Activated T-cell treated with anti-CD3 and anti-CD28 coated beads, Interleukin-2, amount 50 U/mL, for 24 hours (primary cell): ENCODE data around the gene NRSN2.

Experiments
- DNase-seq: peaks from one replicate; pipeline ENCODE4 v3.0.0-alpha.2; 2020
- H3K27ac Mint-ChIP-seq: 2 replicates; pipeline ENCODE4 v1.8.0; 2020; ENCODE audit warnings: mild to moderate bottlenecking, mixed read lengths
- H3K27me3 Mint-ChIP-seq: 2 replicates; pipeline ENCODE4 v1.8.0; 2020; ENCODE audit warnings: mixed read lengths
- H3K36me3 Mint-ChIP-seq: 2 replicates; pipeline ENCODE4 v1.8.0; 2020; ENCODE audit warnings: low read depth, mixed read lengths
- H3K4me1 Mint-ChIP-seq: 2 replicates; pipeline ENCODE4 v1.8.0; 2020; ENCODE audit warnings: low read depth, mixed read lengths
- H3K4me3 Mint-ChIP-seq: 2 replicates; pipeline ENCODE4 v1.8.0; 2020; ENCODE audit warnings: mild to moderate bottlenecking, moderate library complexity, mixed read lengths
- H3K9me3 Mint-ChIP-seq: 2 replicates; pipeline ENCODE4 v1.8.0; 2020; ENCODE audit warnings: mixed read lengths

The NRSN2 gene

GRCh38 chr20:356745-357144 lies 9.8 kb downstream of the NRSN2 start:
- H3K9me3 Mint-ChIP-seq = no peaks in the 10 kb centered on the region
- no peak overlapping the region for H3K4me3 Mint-ChIP-seq
- DNase-seq = no peak
- no peaks in the 10 kb centered on the region for H3K27me3 Mint-ChIP-seq
- H3K4me1 Mint-ChIP-seq = peaks cover 3% of the 10 kb centered on the region
- H3K36me3 Mint-ChIP-seq = no peaks in the 10 kb centered on the region
- H3K27ac Mint-ChIP-seq = no peak overlapping the region

DNA sequence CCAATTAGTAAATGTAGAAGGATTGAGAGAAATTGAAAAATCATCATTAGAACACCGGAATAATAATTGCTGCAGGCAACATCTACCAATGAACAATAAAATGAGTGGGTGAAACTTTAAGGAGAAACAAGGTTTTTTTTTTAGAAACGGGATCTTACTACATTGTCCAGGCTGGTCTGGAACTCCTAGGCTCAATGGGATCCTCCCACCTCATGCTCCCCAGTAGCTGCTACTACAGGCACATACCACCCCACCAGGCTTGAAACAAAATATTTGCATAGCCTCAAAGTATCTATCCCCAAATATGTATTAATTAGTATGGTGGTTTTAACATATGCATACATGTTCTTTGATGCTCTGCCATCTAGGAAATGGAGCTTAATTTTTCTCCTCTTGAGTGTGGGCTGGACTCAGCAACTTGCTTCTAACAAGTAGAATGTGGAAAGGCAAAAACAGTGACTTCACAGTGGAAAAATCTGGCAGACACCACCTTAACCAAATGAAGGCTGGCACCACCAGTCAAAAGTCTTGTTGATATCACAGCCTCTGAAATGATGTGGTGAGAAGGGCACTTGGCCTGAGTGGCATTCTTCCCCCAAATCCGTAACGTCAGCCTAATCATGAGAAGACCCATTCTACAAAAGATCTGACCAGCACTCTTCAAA lies 12.1 kb downstream of the NRSN2 start:
- H3K4me1 Mint-ChIP-seq = peaks cover 13% of the 10 kb centered on the region
- no peak for DNase-seq
- no peaks in the 10 kb centered on the region for H3K36me3 Mint-ChIP-seq
- no peaks in the 10 kb centered on the region for H3K27me3 Mint-ChIP-seq
- H3K4me3 Mint-ChIP-seq = no peak overlapping the region
- no peak overlapping the region for H3K27ac Mint-ChIP-seq
- no peaks in the 10 kb centered on the region for H3K9me3 Mint-ChIP-seq

- Mint-ChIP-seq H3K27ac (no peak overlapping the region), H3K4me1 (peaks cover 29% of the 10 kb centered on the region), H3K27me3 (no peaks in the 10 kb centered on the region)
These were observed 14.7 kb downstream of the NRSN2 start for GRCh38 chr20:361561-361960.

DNA sequence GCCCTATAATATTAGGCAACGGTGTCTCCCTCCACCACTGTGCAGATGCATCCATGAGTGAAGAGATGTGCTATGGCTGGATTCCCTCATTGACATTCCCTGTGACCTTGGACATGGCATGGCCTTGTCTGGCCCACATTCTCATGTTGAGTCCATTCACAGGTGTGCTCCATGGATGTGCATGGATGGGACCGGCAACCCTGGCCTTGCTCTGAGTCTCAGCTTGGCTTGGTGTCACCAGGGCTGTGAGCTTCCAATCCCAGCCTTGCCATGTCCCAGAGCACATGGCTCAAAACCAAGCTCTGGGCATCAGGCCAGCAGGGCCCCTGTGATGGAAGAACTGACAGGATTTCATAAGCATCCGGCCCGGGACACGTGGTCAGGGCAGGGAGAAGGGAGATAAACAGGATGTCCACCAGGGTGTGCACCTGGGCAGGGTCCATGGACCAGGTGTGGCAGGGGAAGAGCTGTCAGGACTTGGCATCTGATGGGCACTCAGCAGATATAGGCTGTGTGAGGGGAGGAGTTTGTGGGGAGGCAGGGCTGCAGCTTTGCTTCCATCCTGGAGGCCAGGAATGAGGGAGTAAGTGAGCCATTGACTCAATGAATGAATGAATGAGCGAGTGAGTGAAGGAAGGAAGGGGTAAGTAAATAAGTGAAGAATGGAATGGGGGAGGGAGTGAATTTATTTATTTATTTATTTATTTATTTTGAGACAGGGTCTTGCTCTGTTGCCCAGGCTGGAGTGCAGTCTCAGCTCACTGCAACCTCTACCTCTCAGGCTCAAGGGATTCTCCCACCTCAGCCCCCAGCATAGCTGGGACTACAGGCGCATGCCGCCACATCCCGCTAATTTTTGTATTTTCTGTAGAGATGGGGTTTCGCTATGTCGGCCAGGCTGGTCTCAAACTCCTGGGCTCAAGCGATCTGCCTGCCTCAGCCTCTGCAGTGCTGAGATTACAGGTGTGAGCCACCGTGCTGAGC lies 15.7 kb downstream of the NRSN2 start:
- DNase-seq = peak; percentile 53
- Mint-ChIP-seq H3K9me3 (no peaks in the 10 kb centered on the region), H3K27me3 (no peaks in the 10 kb centered on the region), H3K4me3 (no peak overlapping the region), H3K4me1 (peaks cover 34% of the 10 kb centered on the region), H3K36me3 (no peaks in the 10 kb centered on the region), H3K27ac (peak overlapping the region; percentile 67)

More at GRCh38 chr20:361561-361960, 14.7 kb downstream of the NRSN2 start:
- H3K36me3 Mint-ChIP-seq = no peaks in the 10 kb centered on the region
- no peak for DNase-seq
- no peak overlapping the region for H3K4me3 Mint-ChIP-seq
- no peaks in the 10 kb centered on the region for H3K9me3 Mint-ChIP-seq

DNA sequence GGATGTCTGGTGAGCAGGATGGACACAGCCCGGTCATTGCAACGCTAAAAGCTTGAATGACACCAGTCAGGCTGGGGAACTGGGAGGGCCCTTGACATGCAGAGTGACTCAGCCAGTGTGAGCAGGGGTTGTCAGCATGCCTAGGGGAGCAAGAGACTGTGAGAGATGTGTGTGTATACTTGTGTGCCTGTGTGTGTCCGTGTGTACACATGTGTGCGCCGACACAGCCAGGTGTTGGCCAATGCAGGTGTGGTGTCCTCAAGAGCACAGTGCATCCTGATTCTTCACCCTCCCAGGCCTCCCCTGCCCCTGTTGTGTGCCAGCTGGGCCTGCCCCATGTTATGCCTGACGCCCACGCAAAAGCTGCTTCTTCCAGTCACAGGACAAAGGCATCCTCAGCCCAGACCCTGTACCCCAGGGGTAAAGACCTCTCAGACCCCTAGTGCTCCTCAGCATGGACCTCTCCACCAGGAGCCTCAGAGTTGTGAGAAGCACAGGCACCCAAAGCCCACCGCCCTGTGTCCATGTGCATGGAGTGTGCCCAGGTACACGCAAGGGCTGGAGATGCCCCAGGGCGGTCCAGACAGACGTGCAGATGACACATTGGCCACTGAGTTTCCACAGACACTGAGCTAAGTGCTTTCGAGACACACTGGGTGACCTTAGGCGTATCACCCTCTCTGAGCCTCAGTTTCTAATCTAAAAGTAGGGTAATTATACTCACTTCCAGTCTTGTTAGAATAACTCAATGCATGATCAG lies 16.6 kb downstream of the NRSN2 start:
- peaks cover 34% of the 10 kb centered on the region for H3K4me1 Mint-ChIP-seq

GRCh38 chr20:364905-365794 lies 18.2 kb downstream of the NRSN2 start:
- H3K27me3 Mint-ChIP-seq = no peaks in the 10 kb centered on the region
- no peak for DNase-seq
- H3K4me1 Mint-ChIP-seq = peaks cover 34% of the 10 kb centered on the region
- peak overlapping the region; percentile 34 for H3K27ac Mint-ChIP-seq
- no peak overlapping the region for H3K4me3 Mint-ChIP-seq
- H3K9me3 Mint-ChIP-seq = no peaks in the 10 kb centered on the region
- no peaks in the 10 kb centered on the region for H3K36me3 Mint-ChIP-seq

More for the DNA sequence above, 16.6 kb downstream of the NRSN2 start:
- no peaks in the 10 kb centered on the region for H3K36me3 Mint-ChIP-seq
- DNase-seq = no peak
- H3K27me3 Mint-ChIP-seq = no peaks in the 10 kb centered on the region
- no peaks in the 10 kb centered on the region for H3K9me3 Mint-ChIP-seq
- H3K27ac Mint-ChIP-seq = peak overlapping the region; percentile 2
- no peak overlapping the region for H3K4me3 Mint-ChIP-seq

DNA sequence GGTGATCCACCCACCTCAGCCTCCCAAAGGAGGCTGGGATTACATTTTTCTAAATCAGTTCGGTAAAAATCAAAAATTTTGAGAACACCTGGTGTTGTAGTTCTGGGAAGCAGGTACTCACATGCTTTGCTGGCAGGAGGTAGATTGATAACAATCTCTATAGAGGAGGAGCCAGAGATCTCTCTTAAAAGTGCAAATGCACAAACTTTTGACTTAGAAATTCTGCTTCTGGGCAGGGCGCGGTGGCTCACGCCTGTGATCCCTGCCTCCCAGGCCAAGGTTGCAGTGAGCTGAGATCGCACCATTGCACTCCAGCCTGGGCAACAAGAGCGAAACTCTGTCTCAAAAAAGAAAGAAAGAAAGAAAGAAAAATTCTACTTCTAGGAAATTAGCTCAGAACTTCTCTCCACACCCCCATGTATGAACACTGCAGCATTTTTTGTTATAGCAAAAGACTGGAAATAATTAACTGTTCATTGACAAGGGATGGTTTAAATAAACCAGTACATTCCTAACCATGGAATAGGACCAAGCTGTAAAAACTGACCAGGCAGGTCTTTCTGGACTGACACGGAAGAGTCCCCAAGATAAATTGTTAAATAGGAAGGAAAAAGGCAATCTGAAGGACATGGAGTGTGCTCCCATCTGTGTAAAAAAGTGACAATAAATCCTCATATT lies 19.3 kb downstream of the NRSN2 start:
- no peaks in the 10 kb centered on the region for H3K9me3 Mint-ChIP-seq
- no peak for DNase-seq
- H3K36me3 Mint-ChIP-seq = no peaks in the 10 kb centered on the region
- H3K27ac Mint-ChIP-seq = no peak overlapping the region
- peaks cover 34% of the 10 kb centered on the region for H3K4me1 Mint-ChIP-seq
- no peak overlapping the region for H3K4me3 Mint-ChIP-seq
- H3K27me3 Mint-ChIP-seq = no peaks in the 10 kb centered on the region

DNA sequence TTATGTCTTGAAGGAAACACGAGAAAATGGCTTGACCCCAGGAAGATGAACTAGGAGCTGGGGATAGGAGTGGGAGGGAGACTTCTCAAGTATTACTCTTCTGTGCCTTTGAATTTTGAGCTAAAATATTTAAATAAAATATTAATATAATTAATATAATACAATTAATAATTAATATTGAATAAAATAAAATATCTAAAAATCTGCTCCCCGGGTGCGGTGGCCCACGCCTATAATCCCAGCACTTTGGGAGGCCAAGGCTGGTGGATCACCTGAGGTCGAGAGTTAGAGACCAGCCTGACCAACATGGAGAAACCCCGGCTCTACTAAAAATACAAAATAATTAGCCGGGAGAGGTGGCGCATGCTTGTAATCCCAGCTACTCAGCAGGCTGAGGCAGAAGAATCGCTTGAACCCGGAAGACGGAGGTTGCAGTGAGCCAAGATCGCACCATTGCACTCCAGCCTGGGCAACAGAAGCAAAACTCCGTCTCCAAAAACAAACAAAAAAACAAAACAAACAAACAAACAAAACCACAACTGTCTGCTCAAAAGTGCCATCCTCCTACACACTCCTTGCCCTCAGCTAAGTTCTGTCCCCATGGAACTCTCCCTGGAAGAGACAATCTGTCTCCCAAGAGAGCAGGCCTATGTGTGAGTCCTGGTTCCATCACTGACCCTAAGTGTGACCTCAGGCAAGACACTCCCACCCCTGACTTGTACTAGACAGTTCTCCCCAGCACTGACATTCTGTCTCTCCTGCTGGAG lies 20.0 kb downstream of the NRSN2 start:
- no peak for DNase-seq
- Mint-ChIP-seq H3K36me3 (no peaks in the 10 kb centered on the region), H3K4me3 (no peak overlapping the region), H3K4me1 (peaks cover 36% of the 10 kb centered on the region), H3K27me3 (no peaks in the 10 kb centered on the region), H3K27ac (no peak overlapping the region), H3K9me3 (no peaks in the 10 kb centered on the region)

GRCh38 chr20:367486-367887 lies 20.6 kb downstream of the NRSN2 start:
- H3K4me1 Mint-ChIP-seq = peaks cover 38% of the 10 kb centered on the region
- no peak for DNase-seq
- no peak overlapping the region for H3K27ac Mint-ChIP-seq
- H3K36me3 Mint-ChIP-seq = no peaks in the 10 kb centered on the region
- no peak overlapping the region for H3K4me3 Mint-ChIP-seq
- H3K9me3 Mint-ChIP-seq = no peaks in the 10 kb centered on the region
- no peaks in the 10 kb centered on the region for H3K27me3 Mint-ChIP-seq

- no peak for DNase-seq
- Mint-ChIP-seq H3K4me1 (peaks cover 45% of the 10 kb centered on the region), H3K4me3 (no peak overlapping the region), H3K9me3 (no peaks in the 10 kb centered on the region), H3K27ac (no peak overlapping the region), H3K36me3 (no peaks in the 10 kb centered on the region), H3K27me3 (no peaks in the 10 kb centered on the region)
These were observed 22.0 kb downstream of the NRSN2 start for GRCh38 chr20:368915-369314.

- Mint-ChIP-seq H3K27ac (no peak overlapping the region), H3K27me3 (no peaks in the 10 kb centered on the region), H3K36me3 (no peaks in the 10 kb centered on the region), H3K9me3 (no peaks in the 10 kb centered on the region), H3K4me1 (peaks cover 36% of the 10 kb centered on the region), H3K4me3 (no peak overlapping the region)
- no peak for DNase-seq
These were observed 23.3 kb downstream of the NRSN2 start for GRCh38 chr20:370151-370600.

- no peak for DNase-seq
- Mint-ChIP-seq H3K4me3 (no peak overlapping the region), H3K9me3 (no peaks in the 10 kb centered on the region), H3K36me3 (no peaks in the 10 kb centered on the region), H3K27ac (no peak overlapping the region), H3K4me1 (peaks cover 28% of the 10 kb centered on the region), H3K27me3 (no peaks in the 10 kb centered on the region)
These were observed 24.3 kb downstream of the NRSN2 start for GRCh38 chr20:370977-371754.
